ENCODE data around the gene ITM2C.

ITM2C gene

DNA sequence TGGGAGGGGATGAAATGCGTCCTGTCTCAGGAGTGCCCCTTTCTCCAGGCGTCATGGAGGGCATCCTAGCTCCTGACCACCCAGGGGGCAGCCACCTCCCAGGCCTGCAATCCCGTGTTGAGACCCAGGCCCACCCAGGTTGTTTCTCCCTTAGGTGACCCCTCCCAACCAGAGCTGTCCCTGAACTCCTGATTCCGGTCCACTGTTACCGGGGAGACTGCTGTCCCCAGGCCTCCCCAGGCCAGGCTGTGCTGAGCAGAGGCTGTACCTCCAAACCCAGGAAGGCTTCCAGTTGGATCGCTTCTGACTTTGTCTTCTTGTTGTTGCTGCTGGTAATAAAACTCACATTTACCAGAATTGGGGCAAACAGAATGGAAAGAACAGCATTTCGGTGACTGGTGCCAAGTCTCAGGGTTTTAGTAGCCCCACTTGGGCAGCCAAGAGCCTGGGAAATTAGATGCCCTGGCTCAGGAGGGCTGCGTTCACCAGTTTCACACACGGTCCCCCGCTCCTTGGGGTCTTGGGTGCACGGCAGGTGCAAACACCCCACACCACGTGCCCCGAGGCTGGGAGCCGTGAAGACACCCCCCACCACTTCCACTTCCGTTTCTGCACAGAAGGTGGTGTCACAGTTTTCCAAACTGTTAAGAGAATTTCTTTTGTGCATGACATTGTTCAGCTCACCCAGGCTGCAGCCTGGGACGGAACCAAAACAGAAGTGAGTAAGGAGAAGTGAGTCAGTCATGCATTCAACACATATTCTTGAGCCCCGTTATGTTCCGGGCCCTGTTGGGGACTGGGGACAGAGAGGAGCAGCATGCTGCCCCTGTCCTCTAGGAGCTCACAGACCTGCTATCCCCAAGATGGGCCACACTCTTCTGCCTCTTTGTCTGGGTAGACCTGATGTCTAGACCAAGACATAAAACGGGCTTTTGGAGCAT, 29.4 kb downstream of the ITM2C start:
- ATAC-seq, result no peak

DNA sequence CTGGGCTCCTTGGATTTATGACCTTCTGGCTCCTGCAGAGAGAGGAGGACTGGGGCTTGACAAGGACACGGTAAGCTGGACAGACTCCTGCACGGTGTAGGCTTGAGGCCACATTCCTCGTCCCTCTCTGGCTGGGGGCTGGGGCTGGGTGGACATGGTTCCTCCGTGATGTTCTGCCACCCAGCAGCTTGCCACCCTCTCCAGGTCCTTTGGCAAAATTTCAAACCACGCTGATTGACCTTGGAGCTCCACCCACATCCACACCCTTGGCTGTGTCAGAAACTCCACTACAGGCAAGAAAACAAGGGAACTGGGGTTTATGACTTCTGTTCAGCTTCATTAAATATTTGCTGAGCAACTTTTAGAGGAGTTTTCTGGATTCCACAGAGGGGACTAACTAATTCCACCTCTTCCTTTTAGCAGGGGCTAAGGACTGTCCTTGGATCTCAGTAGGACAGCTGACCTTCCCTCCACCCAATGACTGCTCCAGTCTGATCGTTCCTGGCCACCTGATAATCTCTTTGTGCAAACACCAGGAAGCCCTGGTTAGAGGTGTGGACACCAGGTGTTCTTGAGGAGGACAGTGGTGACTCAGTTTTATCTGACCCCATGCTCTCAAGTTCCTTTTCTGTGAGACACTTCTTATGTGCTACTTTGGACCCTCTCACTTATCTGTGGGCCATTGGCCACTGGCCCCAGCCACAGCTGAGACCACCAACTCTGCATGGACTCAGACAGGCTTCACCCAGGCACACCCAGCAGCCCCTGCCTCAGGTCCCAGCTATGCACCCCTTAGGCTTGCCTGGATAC, 31.0 kb downstream of the ITM2C start:
- no peak for ATAC-seq

DNA sequence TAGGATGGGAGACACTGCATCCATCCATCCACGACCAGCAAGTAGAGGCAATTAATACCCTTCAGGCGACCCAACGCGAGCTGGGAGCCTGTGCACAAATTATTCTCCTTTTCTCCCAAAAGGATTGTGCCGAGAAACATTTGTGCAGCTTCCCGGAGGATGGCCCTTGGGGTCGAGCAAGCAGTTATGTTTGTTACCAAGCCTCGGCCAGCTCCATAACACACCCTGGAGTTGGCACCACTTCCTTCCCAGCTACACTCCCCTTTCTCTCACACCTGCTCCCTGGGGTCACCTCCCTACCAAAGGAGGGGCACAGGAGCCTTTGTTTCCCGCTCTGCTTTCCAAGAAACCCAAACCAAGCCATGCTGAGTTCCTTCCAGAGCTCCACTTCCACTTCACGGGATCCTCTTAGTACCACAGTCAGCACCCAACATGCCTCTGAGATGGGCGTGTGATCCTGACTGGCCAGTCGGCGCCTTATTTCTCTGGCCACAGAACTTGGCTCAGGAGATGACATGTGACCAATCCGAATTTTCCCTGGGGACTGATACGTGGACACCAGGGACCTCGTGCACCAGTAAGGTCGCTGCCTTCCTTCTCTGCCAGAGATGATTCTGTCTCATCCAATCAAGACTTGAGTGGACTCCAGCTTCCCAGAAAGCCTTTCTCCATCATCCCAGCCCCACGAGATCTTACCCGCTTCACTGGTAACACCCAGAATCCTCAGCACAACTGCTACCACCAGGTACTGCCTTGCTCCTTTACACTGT, 31.8 kb downstream of the ITM2C start:
- ATAC-seq, result no peak

DNA sequence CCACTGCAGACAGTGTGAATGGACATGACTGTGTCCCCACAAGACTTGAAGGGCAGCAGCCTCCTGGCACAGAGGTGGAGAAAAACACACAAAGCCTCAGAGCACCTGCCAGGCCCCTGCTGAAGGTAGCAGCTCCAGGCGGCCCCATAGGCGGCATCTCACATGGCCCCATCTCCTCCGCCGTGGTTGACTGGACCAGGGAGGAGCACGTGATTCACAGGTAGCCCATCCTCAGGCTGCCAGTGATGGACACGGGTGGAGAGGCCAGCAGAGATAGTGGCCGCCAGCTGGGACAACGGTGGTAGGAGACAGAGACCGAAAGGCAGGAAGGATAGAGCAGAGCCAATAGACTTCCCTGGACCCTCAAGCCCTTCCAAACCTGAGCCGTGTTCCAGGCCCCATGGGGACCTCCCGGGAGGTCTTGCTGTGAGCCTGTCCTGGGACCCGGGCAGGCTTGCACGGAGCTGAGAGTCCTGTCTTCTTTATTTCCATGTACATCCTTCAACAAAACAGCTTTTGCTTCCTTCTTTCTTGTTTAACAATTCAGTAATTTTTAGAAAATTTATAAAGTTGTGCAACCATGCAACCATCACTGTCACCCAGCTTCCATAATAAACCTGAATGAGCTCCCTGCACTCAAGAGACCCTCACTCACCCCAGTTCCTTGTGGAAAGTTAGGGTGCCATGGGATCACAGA, 33.4 kb downstream of the ITM2C start:
- ATAC-seq, result no peak

DNA sequence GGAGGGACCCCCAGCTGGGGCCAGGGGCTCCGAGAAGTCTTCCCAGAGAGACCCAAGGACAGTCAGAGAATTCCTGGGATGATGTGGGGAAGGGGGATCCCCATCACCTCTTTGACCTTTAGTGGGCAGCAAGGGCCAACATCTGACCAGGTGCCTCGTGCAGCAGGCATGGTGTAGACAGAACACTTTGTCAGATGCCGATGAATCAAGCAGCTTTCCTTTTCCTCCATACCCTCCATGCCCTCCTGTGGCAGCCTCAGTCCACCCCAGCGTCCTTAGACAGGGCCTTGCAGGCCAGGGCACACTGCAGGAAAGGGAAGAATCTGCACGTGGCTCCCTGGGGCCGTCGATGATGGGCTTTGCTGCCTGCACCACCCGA, 34.0 kb downstream of the ITM2C start:
- no peak for ATAC-seq

DNA sequence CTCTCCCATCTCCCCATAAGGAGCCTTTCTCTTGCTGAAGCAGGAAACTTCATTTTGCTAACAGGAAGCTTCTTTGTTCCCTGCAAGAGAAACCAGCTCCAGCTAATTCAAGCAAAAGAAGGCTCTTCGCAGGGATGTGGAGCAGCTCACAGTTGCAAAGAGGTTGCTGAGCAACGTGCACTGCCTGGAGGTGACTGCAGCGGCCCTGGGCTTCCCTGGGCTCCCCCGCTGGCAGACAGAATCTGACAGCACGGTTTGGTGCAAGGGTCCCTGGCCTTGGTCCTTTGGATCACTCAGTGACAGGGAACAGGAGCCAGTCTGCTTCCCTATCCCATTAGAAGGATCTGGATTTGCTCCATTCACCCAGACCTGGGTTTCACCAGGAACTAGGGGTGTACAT, 34.5 kb downstream of the ITM2C start:
- ATAC-seq, result no peak

DNA sequence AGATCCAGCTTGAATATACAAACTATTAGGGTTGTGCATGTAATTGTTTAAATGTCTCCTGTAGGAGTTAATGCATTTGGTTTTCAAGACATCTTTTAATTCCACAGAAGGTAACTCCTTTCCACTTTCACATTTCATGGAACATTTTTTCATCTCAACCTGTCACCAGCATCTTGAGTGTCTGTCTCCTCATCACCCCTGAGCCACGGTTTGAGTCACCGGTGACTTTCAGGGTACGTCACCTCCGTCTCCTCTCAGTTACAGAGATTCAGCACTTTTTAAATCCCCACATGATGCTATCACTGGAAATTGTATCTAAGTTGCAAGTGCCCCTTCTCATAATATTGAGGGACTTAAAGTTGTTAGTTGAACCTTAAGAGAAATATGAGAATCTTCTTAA, 35.0 kb downstream of the ITM2C start:
- peak; percentile 81 to 83 for ATAC-seq

DNA sequence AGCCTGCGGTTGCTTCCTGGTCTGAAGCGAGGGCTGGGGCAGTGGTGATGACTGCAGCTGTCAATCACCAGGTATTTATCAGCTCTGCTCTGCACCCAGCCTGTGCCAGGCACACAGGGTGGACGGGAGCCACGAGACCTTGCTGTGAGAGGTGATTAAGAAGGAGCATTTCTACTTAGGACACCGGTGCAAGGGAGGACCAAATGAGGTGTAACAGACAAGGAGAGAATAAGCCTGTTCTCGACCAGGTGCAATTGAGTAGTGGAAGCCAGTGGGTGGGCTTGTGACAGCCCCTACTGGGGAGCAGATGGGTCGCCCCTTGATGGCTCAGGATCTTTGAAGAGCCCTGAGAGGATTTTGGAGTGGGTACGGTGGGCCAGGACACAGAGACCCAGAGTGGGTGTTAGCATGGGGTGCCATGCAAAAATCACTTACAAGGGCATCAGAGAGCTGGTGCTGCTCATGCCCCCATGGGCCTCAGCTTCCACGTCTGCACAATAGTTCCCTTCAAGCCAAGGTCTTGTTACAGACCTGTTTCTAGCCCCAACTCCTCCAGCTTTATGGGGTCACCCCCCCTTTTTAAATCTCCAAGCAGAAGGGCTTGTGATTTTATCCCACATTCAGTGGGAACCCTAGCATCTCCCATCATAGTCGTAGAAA, 35.7 kb downstream of the ITM2C start:
- no peak for ATAC-seq

DNA sequence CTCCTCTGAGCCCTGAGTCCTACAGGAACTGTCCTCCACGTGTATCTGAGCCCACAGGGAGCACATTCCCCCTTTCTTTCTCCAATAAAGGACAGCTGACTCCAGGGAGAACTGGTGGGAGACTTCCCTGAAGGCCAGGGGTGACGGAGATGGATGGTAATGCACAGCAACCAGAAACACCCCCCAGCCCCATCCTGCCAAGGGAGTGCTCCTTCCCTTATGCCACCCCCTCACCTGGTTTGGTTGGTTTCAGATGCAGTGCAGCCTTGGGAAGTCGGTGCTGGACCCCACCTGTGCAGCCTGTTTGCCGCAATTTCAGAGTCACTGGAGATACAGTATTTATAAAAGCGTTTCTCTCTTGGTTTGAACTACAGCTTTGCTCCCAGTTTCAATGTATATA, 36.3 kb downstream of the ITM2C start:
- no peak for ATAC-seq

DNA sequence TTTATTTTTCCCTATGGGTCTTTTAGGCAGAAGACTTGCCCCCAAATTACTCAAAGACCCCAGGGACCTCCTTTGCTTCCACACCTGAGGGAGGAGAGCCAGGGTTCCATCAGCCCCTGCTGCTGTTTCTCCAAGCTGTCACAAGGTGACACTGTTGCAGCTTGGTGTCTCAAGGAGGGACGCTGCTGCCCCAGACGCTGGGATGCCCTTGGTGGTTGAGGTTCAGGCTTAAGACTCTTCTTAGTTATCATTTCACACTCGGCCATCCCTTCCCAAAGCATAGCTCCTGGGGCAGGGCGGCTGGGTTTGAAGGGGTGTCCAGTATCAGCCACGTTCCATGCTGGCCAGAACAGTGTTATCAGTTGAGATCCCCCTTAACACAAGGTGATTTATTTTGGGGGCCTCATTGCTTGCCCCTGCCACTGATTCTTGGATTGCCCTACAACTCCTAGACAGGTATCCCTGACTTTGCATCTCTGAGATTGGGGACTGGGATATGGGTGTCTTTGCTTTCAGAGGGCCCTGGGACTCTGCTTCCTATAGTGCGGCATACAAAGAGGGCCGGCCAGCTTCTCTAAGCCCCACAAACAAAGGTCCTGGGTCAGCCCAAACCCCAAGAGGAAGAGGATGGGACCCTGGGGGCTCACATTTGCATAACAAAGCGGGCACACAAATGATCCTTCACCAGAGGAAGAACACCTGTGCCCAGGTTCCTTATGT, 37.6 kb downstream of the ITM2C start:
- peak in 1 of 2 donors; percentile 15 for ATAC-seq

DNA sequence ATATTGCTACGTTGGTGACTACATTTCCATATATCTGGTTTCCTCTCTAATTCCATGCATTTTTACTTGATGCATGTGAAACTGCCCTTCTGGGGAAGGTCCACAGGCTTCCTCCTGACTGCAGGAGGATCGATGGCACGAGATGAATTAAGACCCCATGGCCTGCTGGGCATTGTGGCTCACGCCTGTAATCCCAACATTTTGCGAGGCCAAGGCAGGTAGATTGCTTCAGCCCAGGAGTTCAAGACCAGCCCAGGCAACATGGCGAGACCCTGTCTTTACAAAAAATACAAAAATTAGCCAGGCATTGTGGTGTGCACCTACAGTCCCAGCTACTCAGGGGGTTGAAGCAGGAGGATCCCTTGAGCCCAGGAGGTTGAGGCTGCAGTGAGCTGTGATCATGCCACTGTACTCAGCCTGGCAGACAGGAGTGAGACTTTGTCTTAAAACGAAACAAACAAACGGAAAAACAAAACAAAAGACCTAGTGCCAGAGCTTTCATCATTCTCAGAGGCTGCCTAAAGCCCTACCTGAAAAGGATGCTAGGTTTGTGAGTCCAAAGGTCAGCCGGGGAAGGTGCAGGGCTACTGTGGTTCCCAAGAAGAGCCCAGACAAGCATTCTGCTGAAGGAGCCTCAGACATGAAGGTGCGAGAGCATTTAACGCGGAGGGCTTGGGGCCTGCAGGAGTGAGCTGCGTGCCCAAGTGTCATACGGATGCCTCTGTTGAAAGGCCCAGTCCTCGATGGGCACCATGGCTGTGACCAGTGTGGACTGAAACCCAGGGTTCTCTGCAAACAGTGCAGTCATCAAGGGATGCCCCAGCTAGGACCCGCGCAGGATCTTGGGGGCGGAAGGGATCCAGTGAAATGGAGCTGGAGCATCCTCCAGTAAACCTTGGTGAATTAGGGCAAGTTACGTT, 38.7 kb downstream of the ITM2C start:
- ATAC-seq, result no peak

DNA sequence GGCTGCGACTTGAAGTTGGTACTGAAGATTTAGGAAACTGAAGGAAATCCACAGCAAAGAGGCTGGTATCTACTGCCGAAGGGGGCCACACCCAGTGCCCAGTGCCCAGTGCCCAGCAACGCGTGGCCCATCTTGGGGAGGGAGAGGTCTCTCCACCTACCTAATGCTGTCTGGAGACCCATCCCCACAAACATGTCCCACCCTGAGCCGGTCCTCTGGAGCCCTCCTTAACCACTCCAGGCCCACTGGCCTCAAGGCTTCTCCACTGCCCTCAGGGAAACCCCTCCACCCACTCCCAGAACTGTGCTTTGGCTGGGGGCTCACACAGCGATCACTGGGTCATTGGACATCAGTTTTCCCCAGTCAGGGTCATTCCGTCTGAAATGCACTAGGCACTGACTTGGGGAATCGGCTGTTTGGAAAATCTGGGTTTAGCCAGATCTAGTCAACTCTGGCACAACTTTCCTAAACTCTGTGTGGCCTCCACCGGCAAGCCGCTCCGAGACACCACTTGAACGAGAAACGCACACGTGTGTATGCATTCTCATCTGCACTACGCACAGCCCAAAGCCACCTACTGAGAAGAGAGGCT, 40.2 kb downstream of the ITM2C start:
- ATAC-seq, result no peak

DNA sequence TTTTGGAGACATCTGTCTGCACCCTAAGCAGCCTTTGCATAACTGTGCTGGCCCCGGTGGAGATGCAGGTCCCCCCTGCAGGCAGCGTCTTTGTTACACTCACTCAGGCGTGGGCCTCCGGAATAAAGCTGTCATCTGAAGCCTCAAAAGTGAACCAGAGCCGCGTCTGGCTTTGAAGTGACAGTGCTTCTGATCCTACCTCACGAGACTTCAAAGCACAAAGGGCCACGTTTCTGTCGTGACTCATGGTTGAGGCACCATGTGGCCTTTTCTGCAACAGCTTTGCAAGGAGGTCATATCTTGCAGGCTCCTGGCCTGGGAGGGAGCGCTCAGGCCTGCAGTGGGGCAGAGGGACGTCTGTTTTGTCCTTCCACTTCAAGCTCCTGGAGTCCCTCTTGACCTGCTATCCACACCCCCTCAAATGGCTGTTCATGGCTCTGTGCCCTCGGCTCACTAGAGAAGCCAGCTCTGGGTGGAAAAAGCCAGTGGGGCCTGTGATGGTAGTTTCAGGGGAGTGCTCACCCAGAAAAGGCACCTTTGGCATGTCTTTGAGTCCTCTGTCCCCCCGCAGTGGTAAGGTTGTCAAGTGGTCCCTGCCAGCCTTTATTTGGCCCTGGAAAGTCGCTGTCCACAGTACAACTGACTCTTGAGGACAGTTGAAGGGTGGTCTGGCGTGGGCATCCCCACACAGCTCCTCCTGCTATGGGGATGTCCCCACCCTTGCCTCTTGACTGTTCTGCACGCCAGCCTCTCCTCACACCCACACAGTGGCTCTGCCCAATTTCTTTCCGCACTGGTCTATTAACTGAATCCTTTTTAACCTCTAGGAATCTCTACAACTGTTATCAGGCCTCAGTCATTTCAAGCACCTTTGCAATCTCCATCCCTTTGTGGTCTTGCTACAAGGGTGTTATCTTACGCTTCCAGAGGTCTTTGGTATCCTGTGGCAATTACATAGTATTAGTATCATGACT, 41.0 kb downstream of the ITM2C start:
- ATAC-seq, result peak; percentile 87 to 91

DNA sequence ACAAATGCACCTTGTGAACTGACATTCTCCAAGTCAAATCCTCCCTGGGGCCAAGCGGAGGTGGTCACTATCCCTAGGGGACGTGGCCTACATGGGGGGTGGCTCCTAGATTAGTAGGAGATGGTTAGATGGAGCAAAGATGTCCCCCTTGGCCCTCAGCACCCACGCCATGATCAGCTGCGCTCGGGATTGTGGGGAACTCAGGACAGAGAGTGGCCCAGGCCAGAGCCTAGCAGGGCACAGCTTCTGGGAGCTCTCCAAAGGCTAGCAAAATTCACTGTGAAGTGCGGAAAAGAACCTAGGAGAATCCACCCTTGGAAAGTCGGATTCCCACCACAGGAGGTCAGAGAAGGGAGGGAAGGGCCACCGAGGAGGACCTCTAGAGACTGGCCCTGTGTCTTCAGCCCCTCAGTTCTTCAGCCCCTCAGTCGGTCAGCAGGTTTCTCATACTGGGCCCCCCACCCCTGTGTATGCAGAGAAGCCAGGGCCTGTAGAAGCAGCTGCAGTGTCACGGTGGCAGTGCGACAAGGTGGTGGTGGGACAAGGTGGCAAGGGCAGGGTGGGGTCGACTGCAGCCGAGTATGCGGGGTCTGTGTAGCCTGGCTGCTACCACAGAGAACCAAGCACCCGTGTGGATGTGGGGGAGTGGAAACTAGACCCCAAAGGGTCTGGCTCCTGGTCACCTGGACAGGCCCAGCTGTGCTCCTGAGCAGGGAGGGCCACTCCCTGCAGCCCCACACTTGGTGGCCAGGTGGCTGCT, 41.9 kb downstream of the ITM2C start:
- ATAC-seq, result no peak

DNA sequence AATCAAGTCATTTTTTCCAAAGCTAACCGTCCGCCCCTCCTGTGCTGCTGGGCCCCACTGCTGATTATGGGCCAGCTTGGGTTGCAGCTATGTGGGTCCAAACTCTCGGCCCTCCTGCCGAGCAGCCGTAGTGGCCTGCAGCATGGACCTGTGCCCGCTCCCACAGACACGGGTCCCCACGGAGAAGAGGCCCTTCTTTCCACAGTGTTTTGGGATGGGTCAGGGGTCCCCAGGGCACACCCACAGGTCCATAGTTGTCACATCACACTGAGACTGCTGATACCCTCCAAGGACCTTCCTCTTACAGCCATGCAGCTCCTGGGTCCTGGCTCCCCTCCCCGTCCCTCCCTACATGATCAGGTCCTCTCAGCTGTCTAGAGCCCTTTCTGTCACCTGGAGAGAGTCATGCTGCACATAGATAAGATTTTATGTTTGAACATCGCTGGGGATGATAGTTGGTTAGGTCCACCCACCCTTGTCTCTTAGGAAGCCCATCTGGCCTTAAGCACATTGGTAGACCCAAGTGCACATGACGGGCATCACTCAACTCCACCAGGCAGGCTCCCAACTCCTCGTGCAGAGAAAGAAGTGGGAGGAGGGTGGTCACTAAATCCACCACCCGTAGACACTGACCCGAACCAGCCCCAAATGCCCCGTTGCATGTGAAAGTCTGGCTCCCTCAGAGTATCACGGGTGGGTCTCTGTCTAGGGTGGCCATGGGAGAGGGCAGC, 42.8 kb downstream of the ITM2C start:
- no peak for ATAC-seq

DNA sequence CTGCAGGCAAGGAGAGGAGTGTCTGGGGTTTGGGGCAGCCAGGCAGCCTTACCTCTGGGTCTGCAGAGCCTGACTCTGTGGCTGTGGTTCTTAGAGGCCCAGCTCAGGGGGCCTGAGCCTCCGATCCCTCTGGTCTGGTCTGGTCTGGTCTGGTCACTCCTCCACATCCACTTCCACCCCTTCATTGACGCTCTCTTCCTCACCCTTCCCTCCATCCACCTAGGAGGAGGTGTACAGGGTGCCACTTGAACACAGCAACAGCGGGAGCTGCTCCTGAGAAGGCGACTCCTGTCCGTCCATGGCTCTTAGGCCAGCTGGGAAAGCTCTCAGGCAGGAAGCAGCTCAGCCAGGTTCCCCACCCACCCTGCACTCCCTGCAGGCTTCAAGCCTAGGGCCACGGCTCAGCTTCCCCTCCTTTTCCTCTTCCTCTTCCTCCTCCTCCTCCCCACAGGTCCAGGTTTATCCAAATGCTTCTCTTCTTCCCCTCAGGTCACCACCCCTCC, 43.4 kb downstream of the ITM2C start:
- ATAC-seq, result no peak
